ENCODE data around the gene GPSM1. TPM values are rescaled to one million over a fixed set of nuclear protein-coding genes. Genes with fewer than 3 reads are reported as not detected.

GPSM1 gene
- total and polyA plus RNA-seq, 10 donors = 4.5 to 27.9 (median 12.5) TPM

- TF ChIP-seq CTCF (IDR thresholded peaks at IDR 0.05 in 8 of 11, conservative IDR thresholded peaks at IDR 0.05 in 3 of 11) (no peak), POLR2AphosphoS5 (IDR thresholded peaks at IDR 0.05) (no peak), POLR2A (IDR thresholded peaks at IDR 0.05) (no peak)
- H3K27me3 ChIP-seq (replicated peaks in 1 of 7) = peaks cover 0 to 28% (median 9%) of the 10 kb centered on the region in 7 donors
- WGBS, 5 donors = 88 to 95% (median 90%) methylated on average over 13 to 31 of the region's 31 CpGs
- no peaks in the 10 kb centered on the region for H3K36me3 ChIP-seq
- H3K4me3 ChIP-seq = no peak overlapping the region
- no peaks in the 10 kb centered on the region for H3K9me3 ChIP-seq
- no peak overlapping the region for H3K27ac ChIP-seq
- DNase-seq = no peak
- H3K4me1 ChIP-seq = no peaks in the 10 kb centered on the region
- intact Hi-C loops (cut with DNase I; ENCODE audit: low total_unique reads) = no loop called here
Observed at GRCh38 chr9:136290508-136291000, 36.8 kb upstream of the GPSM1 start.

- Histone ChIP-seq H3K27ac (no peak overlapping the region), H3K27me3 (replicated peaks in 1 of 7) (peaks cover 0 to 26% (median 0%) of the 10 kb centered on the region in 7 donors), H3K9me3 (no peaks in the 10 kb centered on the region), H3K4me1 (peaks cover 0 to 2% (median under 1%) of the 10 kb centered on the region in 6 donors), H3K4me3 (no peak overlapping the region), H3K36me3 (no peaks in the 10 kb centered on the region)
- DNase-seq = no peak
- TF ChIP-seq POLR2A (IDR thresholded peaks at IDR 0.05) (no peak), CTCF (IDR thresholded peaks at IDR 0.05 in 8 of 11, conservative IDR thresholded peaks at IDR 0.05 in 3 of 11) (no peak), POLR2AphosphoS5 (IDR thresholded peaks at IDR 0.05) (no peak)
- intact Hi-C loops (cut with DNase I; ENCODE audit: low total_unique reads) = no loop called here
- WGBS, 5 donors = 77 to 89% (median 84%) methylated on average over 13 to 22 of the region's 22 CpGs
Observed at GRCh38 chr9:136291306-136292025, 35.9 kb upstream of the GPSM1 start.

GRCh38 chr9:136292026-136292538, 35.3 kb upstream of the GPSM1 start:
- no peak overlapping the region for H3K27ac ChIP-seq
- no peaks in the 10 kb centered on the region for H3K36me3 ChIP-seq
- H3K4me3 ChIP-seq = no peak overlapping the region
- H3K9me3 ChIP-seq = no peaks in the 10 kb centered on the region
- H3K4me1 ChIP-seq = peaks cover 0 to 8% (median 6%) of the 10 kb centered on the region in 6 donors
- WGBS, 5 donors = 86 to 94% (median 90%) methylated on average over 15 to 19 of the region's 19 CpGs
- peaks cover 0 to 23% (median 0%) of the 10 kb centered on the region in 7 donors for H3K27me3 ChIP-seq (replicated peaks in 1 of 7)
- no peak for TF ChIP-seq POLR2AphosphoS5 (IDR thresholded peaks at IDR 0.05)
- no peak for TF ChIP-seq POLR2A (IDR thresholded peaks at IDR 0.05)
- TF ChIP-seq CTCF (IDR thresholded peaks at IDR 0.05 in 8 of 11, conservative IDR thresholded peaks at IDR 0.05 in 3 of 11) = no peak
- DNase-seq = no peak
- intact Hi-C loops (cut with DNase I; ENCODE audit: low total_unique reads) = no loop called here
